ENCODE data around the gene RASSF7. TPM values are rescaled to one million over a fixed set of nuclear protein-coding genes. Genes with fewer than 3 reads are reported as not detected.

Gene RASSF7
- total and polyA plus RNA-seq, 10 of the 15 experiments (the other 5 are each of a cell fraction or from before 2014, with no cell fraction given) = 0.39 to 29.7 (median 13.2) TPM

- H3K27ac ChIP-seq (ENCODE audit: control insufficient read depth, insufficient read depth) = no peak overlapping the region
- intact Hi-C loops (cut with micrococcal nuclease; ENCODE audit: unreplicated experiment) (no loop called here), in situ Hi-C loops (cut with MboI) (no loop called here)
- no peak overlapping the region for H2AFZ ChIP-seq (ENCODE audit: control insufficient read depth, low read depth, low read length)
- no peak overlapping the region for H3K4me3 ChIP-seq
- WGBS (ENCODE audit: insufficient coverage, insufficient replicate concordance, low lambda C conversion rate, missing lambda C conversion rate) = 96% methylated on average over 18 of the region's 18 CpGs
- H3K9me3 ChIP-seq (replicated peaks; ENCODE audit: control insufficient read depth, insufficient read depth, low read length) = no peaks in the 10 kb centered on the region
- BruUV-seq (replicated peaks) = no TSS peak
- H3K4me1 ChIP-seq (ENCODE audit: control insufficient read depth, insufficient read depth, low read length) = peaks cover 13% of the 10 kb centered on the region
- DNase-seq (ENCODE audit: low read depth, low spot score) (no peak), FAIRE-seq (no peak), ATAC-seq (no peak)
- CTCF ChIA-PET = interaction anchor here (1.3 kb wide), 1 partner anchor 13 kb away, joined by 3 read pairs; no protein-coding TSS in a partner anchor
- H3K36me3 ChIP-seq (ENCODE audit: control insufficient read depth in 2 of 2, insufficient read depth in 2 of 2, low read length in 1 of 2) = peaks cover 0 to 12% of the 10 kb centered on the region in 2 experiments; a peak in 3 of 4 replicates
- peaks cover 16% of the 10 kb centered on the region for H3K79me2 ChIP-seq (ENCODE audit: control insufficient read depth, insufficient read depth, low read length)
- H3K9ac ChIP-seq (ENCODE audit: control insufficient read depth, insufficient read depth, low read length) = no peak overlapping the region
- SMC1A ChIA-PET (ENCODE audit: uncharacterized antibody, unreplicated experiment) = no interaction called here
- RAD21 ChIA-PET (ENCODE audit: unreplicated experiment) = no interaction called here
- POLR2A ChIA-PET = no interaction called here
- no peak overlapping the region for H3K4me2 ChIP-seq (ENCODE audit: control insufficient read depth, insufficient read depth)
- TF ChIP-seq TAF1 (IDR thresholded peaks at IDR 0.05; ENCODE audit: borderline replicate concordance, low read depth, low read length) = no peak
- no peak for TF ChIP-seq BHLHE40 (IDR thresholded peaks at IDR 0.05; ENCODE audit: borderline replicate concordance in 1 of 2, low read depth in 2 of 2, low read length in 1 of 2)
- no peak for TF ChIP-seq RBBP5 (conservative IDR thresholded peaks at IDR 0.05)
- H3K27me3 ChIP-seq (replicated peaks in 1 of 2; ENCODE audit: control insufficient read depth in 2 of 2, insufficient read depth in 2 of 2, low read length in 1 of 2) = no peaks in the 10 kb centered on the region
- H4K20me1 ChIP-seq (ENCODE audit: control insufficient read depth, insufficient read depth) = no peaks in the 10 kb centered on the region
Measured at GRCh38 chr11:531919-532526, 28.7 kb upstream of the RASSF7 start.

GRCh38 chr11:532527-532985 lies 28.2 kb upstream of the RASSF7 start:
- peaks cover 16% of the 10 kb centered on the region for H3K79me2 ChIP-seq (ENCODE audit: control insufficient read depth, insufficient read depth, low read length)
- no peak for ATAC-seq
- no peak overlapping the region for H3K4me2 ChIP-seq (ENCODE audit: control insufficient read depth, insufficient read depth)
- H3K36me3 ChIP-seq (ENCODE audit: control insufficient read depth in 2 of 2, insufficient read depth in 2 of 2, low read length in 1 of 2) = peaks cover 0 to 12% of the 10 kb centered on the region in 2 experiments; a peak in 3 of 4 replicates
- intact Hi-C loops (cut with micrococcal nuclease; ENCODE audit: unreplicated experiment) = no loop called here
- H3K9ac ChIP-seq (ENCODE audit: control insufficient read depth, insufficient read depth, low read length) = no peak overlapping the region
- POLR2A ChIA-PET = no interaction called here
- H3K4me1 ChIP-seq (ENCODE audit: control insufficient read depth, insufficient read depth, low read length) = peaks cover 15% of the 10 kb centered on the region
- FAIRE-seq = no peak
- no TSS peak for BruUV-seq (replicated peaks)
- 88% methylated on average over 23 of the region's 23 CpGs for WGBS (ENCODE audit: insufficient coverage, insufficient replicate concordance, low lambda C conversion rate, missing lambda C conversion rate)
- H3K9me3 ChIP-seq (replicated peaks; ENCODE audit: control insufficient read depth, insufficient read depth, low read length) = no peaks in the 10 kb centered on the region
- DNase-seq (ENCODE audit: low read depth, low spot score) = no peak
- TF ChIP-seq SUPT20H (IDR thresholded peaks at IDR 0.05; ENCODE audit: borderline replicate concordance, control insufficient read depth, low read depth, low read length) (no peak), HDAC2 (IDR thresholded peaks at IDR 0.05) (no peak), ZNF24 (IDR thresholded peaks at IDR 0.05) (no peak), CBFB (IDR thresholded peaks at IDR 0.05; ENCODE audit: low read depth) (no peak), TCF7 (IDR thresholded peaks at IDR 0.05; ENCODE audit: borderline replicate concordance) (no peak), POLR2AphosphoS2 (IDR thresholded peaks at IDR 0.05; ENCODE audit: low read depth, low read length) (no peak), USF2 (IDR thresholded peaks at IDR 0.05; ENCODE audit: borderline replicate concordance, low read depth, low read length) (no peak), HDGF (IDR thresholded peaks at IDR 0.05) (no peak), NR2C2 (IDR thresholded peaks at IDR 0.05; ENCODE audit: borderline replicate concordance, control insufficient read depth, insufficient read length, low read depth) (no peak), MEF2B (IDR thresholded peaks at IDR 0.05; ENCODE audit: partially characterized antibody, poor library complexity, severe bottlenecking) (no peak), FOS (IDR thresholded peaks at IDR 0.05; ENCODE audit: borderline replicate concordance, extremely low read depth, insufficient read length) (no peak), SPI1 (IDR thresholded peaks at IDR 0.05; ENCODE audit: borderline replicate concordance, insufficient read depth, low read depth, low read length) (no peak), TCF12 (IDR thresholded peaks at IDR 0.05; ENCODE audit: low read depth, low read length) (no peak), USF1 (IDR thresholded peaks at IDR 0.05; ENCODE audit: borderline replicate concordance, extremely low read length, insufficient read depth, low read depth, low read length) (no peak)
- H2AFZ ChIP-seq (ENCODE audit: control insufficient read depth, low read depth, low read length) = no peak overlapping the region
- RAD21 ChIA-PET (ENCODE audit: unreplicated experiment) = no interaction called here
- H4K20me1 ChIP-seq (ENCODE audit: control insufficient read depth, insufficient read depth) = no peaks in the 10 kb centered on the region
- CTCF ChIA-PET = interaction anchor here (1.3 kb wide), 1 partner anchor 13 kb away, joined by 3 read pairs; no protein-coding TSS in a partner anchor
- H3K27ac ChIP-seq (ENCODE audit: control insufficient read depth, insufficient read depth) = no peak overlapping the region
- in situ Hi-C loops (cut with MboI) = no loop called here
- H3K4me3 ChIP-seq = no peak overlapping the region
- no peaks in the 10 kb centered on the region for H3K27me3 ChIP-seq (replicated peaks in 1 of 2; ENCODE audit: control insufficient read depth in 2 of 2, insufficient read depth in 2 of 2, low read length in 1 of 2)
- SMC1A ChIA-PET (ENCODE audit: uncharacterized antibody, unreplicated experiment) = interaction anchor here (2.1 kb wide), 1 partner anchor 14 kb away, joined by 5 read pairs; no protein-coding TSS in a partner anchor

Measured in GM12878 (cell line).